ENCODE data around the gene VN1R2.

DNA sequence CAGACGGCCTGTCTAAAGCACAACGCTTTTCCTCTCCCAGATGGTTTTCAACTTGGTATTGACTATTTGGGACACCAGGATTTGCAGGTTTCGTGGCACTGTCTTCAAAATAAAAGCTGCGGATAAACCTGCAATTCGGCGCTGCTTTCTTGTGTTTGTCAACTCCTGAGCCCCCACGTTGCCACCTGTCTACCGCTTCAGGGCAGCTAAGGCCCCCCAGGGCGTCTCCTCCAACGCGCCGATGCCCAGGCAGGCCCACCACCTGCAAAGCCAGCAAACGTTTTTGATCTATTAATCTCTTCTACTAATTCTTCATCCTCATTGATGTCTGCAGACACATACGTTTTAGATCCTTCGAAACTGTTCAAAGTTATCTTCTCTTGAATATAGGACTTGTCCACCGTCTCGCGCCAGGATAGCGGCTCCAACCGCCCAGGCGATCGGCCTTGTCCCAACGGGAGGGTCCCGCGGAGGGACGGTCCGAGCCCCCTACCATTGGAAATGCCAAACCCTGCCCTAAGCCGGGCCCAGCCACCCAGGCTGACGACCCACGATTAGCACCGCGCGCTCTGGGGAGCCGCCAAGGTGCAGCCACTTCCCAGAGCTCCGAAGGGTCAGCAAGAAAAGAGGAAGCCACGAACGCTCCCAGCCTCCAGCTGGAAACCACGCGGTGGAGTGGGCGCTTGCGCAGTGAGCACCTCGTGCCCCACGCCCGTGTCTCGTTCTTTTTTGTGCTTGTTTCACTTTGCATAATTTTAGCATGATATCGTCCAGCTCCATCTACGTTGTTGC is 32.9 kb downstream of the VN1R2 start:
- TF ChIP-seq, protein P1, sequence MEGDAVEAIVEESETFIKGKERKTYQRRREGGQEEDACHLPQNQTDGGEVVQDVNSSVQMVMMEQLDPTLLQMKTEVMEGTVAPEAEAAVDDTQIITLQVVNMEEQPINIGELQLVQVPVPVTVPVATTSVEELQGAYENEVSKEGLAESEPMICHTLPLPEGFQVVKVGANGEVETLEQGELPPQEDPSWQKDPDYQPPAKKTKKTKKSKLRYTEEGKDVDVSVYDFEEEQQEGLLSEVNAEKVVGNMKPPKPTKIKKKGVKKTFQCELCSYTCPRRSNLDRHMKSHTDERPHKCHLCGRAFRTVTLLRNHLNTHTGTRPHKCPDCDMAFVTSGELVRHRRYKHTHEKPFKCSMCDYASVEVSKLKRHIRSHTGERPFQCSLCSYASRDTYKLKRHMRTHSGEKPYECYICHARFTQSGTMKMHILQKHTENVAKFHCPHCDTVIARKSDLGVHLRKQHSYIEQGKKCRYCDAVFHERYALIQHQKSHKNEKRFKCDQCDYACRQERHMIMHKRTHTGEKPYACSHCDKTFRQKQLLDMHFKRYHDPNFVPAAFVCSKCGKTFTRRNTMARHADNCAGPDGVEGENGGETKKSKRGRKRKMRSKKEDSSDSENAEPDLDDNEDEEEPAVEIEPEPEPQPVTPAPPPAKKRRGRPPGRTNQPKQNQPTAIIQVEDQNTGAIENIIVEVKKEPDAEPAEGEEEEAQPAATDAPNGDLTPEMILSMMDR (IDR thresholded peaks at IDR 0.05; ENCODE audit: low read length) = no peak
- no peak for TF ChIP-seq EZH2 (IDR thresholded peaks at IDR 0.05; ENCODE audit: borderline replicate concordance, low read length)

All from OCI-LY1 (cell line).